ENCODE measurements around the gene KLHL40. TPM values are rescaled to one million over a fixed set of nuclear protein-coding genes. Genes with fewer than 3 reads are reported as not detected.
A peak's percentile ranks its signal among the peaks of the same experiment; 100 is the strongest.

Gene KLHL40
- total RNA-seq, 1 experiment from 2014 or later: not detected

- Histone ChIP-seq H3K4me2 (ENCODE audit: insufficient read depth, insufficient read length, low read length) (no peak overlapping the region), H3K23ac (ENCODE audit: insufficient read length, low read depth, low read length) (no peak overlapping the region), H2BK20ac (ENCODE audit: low read depth, low read length, poor library complexity, severe bottlenecking) (no peak overlapping the region), H3K18ac (ENCODE audit: insufficient read length, low read depth, low read length) (no peak overlapping the region), H3K4ac (ENCODE audit: low read depth, low read length) (no peak overlapping the region), H2BK5ac (ENCODE audit: insufficient read length, low read length) (no peak overlapping the region), H4K91ac (ENCODE audit: insufficient read length, low read depth, low read length) (no peak overlapping the region), H4K8ac (replicated peaks; ENCODE audit: insufficient read length, low read depth, low read length) (no peak overlapping the region), H2BK15ac (ENCODE audit: low read depth, low read length) (no peak overlapping the region), H2BK120ac (ENCODE audit: low read depth, low read length, poor library complexity, severe bottlenecking) (no peak overlapping the region), H4K5ac (ENCODE audit: insufficient read length, low read depth, low read length) (no peak overlapping the region), H3K23me2 (ENCODE audit: insufficient read length, low read depth, low read length, poor library complexity, severe bottlenecking) (no peaks in the 10 kb centered on the region), H3K79me2 (ENCODE audit: insufficient read depth, low read length) (no peaks in the 10 kb centered on the region), H3K27ac (ENCODE audit: insufficient read length, low read depth, low read length) (no peak overlapping the region), H3K14ac (ENCODE audit: insufficient read depth, low read length) (no peak overlapping the region; the same call in 1 of the 2 replicates), H3K9ac (ENCODE audit: extremely low read depth, insufficient read length, low read length) (no peak overlapping the region), H3K79me1 (ENCODE audit: insufficient read depth, low read depth, low read length, poor library complexity, severe bottlenecking) (no peaks in the 10 kb centered on the region), H3K56ac (ENCODE audit: insufficient read length, low read depth, low read length) (no peak overlapping the region), H3K27me3 (ENCODE audit: insufficient read depth, low read length) (no peaks in the 10 kb centered on the region), H2BK12ac (ENCODE audit: insufficient read length, low read depth, low read length) (no peak overlapping the region), H3K4me1 (ENCODE audit: insufficient read depth, low read length) (peaks cover 6% of the 10 kb centered on the region; the same call in 1 of the 2 replicates), H2AK5ac (ENCODE audit: insufficient read length, low read length) (no peak overlapping the region), H3T11ph (ENCODE audit: low read length) (no peak overlapping the region), H2AFZ (ENCODE audit: low read length) (no peak overlapping the region), H4K20me1 (ENCODE audit: control insufficient read depth, insufficient read depth, insufficient read length) (no peaks in the 10 kb centered on the region), H3K9me3 (ENCODE audit: control insufficient read depth, low read depth, low read length) (no peaks in the 10 kb centered on the region)
- H3K36me3 Mint-ChIP-seq (ENCODE audit: insufficient read depth in 1 of 3, low read depth in 3 of 3): peaks cover 3 to 21% (median 8%) of the 10 kb centered on the region in 3 experiments
- no peak for TF ChIP-seq CTCF (conservative IDR thresholded peaks at IDR 0.05)
- no peak overlapping the region; a peak in 1 of 5 replicates for H3K4me3 Mint-ChIP-seq
- no peaks in the 10 kb centered on the region for H3K9me3 Mint-ChIP-seq
- 0 out of 7 replicates have a peak overlapping the region, but pooled peaks of 1 of the 3 experiments have one; percentile 55 for H3K27ac Mint-ChIP-seq
- H3K4me1 Mint-ChIP-seq: peaks cover 21 to 40% of the 10 kb centered on the region in 2 experiments
- DNase-seq: no peak
- no CpG with 5 or more reads among the region's 9 CpGs for WGBS (ENCODE audit: extremely low coverage, insufficient read length, low lambda C conversion rate)
- no peaks in the 10 kb centered on the region for H3K27me3 Mint-ChIP-seq (ENCODE audit: low read depth)
Observed at GRCh38 chr3:42656680-42657610, 28.4 kb upstream of the KLHL40 start.

Data from H9 (cell line).